Ovary (tissue), 3 donors: ENCODE measurements around the gene KIAA0930.

ENCODE experiments used
- CTCF ChIP-seq, 3 donors: fragments of 450-650 bp in 2 of 3; fragments of 200-600 bp in 1 of 3; IDR thresholded peaks; one replicate each; pipeline versions ENCODE4 v1.5.1 to v1.8.0; 2016 to 2022; ENCODE audit warnings: antibody characterized with exemption in 3 of 3, mild to moderate bottlenecking in 1 of 3
- EP300 ChIP-seq: sonication (generic); formaldehyde crosslinking; IDR thresholded peaks from one replicate; pipeline ENCODE4 v1.6.1; 2017; ENCODE audit warnings: antibody characterized with exemption
- donor health status: DM: no; HTN: no; CAD: no.

GRCh38 chr22:45273452-45274075 lies 32.9 kb upstream of the KIAA0930 start:
- TF ChIP-seq CTCF (IDR thresholded peaks at IDR 0.05) = no peak
- no peak for TF ChIP-seq EP300
